Non-pigmented ciliary epithelial cell (primary cell): ENCODE data around the gene CCDC106.

ENCODE experiments used
- DNase-seq: peaks from one replicate; pipeline ENCODE4 v3.0.0-alpha.2; 2010; ENCODE audit warnings: low read depth

CCDC106 gene

DNA sequence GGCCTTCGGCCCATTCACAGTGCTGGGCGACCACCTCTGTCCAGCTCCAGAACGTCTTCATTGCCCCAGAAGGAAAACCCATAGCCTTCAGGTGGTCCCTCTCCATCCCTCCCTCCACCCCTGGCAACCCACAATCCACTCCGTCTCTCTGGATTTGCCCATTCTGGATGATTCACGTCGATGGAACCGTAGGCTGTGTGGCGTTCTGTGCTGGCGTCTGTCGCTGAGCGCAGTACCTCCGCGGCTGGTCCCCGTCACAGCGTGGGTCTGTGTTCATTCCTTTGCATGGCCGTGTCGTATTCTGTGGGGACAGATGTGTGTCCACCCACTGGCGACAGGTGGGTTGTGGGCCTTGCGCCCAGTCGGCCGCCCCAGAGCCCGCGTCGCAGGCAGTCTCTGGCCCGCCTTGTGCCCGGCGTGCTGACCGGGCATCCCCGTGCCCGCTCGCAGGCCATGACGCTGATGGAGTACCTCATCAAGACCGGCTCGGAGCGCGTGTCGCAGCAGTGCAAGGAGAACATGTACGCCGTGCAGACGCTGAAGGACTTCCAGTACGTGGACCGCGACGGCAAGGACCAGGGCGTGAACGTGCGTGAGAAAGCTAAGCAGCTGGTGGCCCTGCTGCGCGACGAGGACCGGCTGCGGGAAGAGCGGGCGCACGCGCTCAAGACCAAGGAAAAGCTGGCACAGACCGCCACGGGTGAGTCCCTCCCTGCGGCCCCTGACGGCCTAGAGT, 37.1 kb downstream of the CCDC106 start:
- no peak for DNase-seq

DNA sequence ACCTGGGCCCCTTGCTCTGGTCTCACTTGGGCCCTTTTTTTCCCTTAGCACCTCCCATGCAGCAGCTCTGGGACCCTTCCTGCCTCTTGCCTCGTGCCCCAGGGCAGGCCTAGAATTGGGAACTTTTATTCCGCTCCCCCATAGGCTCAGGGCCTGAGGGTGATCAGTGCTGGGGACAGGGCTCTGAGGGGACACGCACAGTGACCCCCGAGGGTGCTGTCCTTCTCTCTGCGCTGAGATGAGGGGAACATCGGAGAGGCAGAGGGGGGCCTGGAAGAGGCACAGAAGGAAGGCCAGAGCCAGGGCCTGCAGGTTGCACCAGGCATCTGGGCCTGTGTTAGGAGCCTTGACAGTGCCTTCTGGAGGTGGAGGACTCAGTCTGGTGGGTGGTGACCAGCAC, 37.8 kb downstream of the CCDC106 start:
- DNase-seq: no peak

DNA sequence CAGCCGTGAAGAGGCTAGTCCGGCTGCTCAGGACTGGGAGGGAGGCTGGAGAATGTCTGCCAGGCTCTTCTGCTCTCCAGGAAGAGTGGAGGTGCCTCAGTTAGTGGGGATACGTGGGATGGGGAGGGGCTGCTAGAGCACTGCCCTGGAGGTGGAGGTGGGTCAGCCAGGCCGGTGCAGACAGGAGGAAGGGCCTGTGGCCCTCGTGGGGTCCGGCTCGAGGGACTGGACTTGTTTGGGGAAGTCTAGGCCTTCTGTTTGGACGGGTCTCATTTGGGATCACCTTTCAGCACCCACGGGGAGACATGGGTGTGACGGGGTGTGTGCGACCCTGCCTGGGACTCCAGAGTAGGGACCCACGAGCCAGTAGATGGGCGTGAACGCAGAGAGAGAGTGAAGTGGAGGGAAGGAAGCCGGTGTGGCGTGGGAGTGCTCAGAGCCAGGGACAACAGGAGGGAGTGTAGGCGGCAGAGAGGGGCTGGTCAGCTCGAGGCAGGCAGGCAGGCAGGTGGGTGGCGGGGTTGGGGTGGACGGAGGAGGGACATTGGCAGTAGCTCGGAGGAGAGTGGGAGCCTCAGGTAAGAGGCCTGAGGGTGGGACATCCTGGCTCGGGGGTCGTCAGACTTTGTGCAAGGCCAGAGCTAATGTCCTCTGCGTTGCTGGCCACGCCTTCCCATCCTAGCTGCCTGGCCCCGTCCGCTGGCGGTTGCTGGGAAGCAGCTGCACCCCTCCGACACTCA, 38.5 kb downstream of the CCDC106 start:
- no peak for DNase-seq

DNA sequence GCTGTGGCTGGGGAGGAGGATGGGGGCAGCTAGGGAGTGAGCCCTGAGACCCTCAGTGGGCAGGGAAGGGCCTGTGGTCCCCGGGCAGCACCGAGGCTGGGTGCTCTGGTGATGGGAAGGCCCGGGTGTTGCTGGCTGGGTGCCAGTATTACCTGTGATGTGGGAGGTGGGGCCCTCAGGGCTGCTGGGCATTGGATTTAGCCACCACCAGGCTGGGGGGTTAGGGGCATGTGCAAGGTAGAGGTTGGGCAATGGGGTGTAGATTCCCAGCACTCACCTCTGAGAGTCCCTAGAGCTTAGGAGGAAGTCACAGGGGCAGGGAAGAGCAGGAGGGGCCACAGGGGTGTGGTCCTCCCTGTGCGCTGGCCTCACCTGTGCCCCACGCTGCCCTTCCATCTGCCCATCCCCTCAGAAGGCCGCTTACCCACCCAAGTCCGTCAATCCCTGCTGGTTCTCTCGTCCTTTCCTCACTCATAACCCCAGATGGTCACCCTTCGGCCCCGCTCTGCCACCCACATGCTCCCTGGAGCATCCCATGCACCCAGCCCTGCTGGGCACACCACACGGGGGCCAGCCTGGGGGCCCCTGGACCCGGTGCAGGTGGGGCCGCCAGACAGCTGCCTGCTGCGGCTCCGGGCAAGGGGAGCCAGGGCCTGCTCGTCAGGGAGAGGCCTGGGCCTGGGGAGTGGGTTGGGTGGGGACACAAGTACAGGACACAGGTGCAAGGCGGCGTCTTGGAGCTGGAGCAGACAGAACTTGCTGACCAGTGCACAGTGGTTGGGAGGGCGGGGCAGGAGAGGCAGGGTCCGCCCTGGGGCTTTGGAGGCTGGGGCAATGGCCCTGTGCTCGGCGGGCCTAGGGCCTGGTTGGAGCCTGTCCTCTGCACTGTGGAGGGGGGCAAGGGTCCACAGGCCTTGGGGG, 39.5 kb downstream of the CCDC106 start:
- no peak for DNase-seq

DNA sequence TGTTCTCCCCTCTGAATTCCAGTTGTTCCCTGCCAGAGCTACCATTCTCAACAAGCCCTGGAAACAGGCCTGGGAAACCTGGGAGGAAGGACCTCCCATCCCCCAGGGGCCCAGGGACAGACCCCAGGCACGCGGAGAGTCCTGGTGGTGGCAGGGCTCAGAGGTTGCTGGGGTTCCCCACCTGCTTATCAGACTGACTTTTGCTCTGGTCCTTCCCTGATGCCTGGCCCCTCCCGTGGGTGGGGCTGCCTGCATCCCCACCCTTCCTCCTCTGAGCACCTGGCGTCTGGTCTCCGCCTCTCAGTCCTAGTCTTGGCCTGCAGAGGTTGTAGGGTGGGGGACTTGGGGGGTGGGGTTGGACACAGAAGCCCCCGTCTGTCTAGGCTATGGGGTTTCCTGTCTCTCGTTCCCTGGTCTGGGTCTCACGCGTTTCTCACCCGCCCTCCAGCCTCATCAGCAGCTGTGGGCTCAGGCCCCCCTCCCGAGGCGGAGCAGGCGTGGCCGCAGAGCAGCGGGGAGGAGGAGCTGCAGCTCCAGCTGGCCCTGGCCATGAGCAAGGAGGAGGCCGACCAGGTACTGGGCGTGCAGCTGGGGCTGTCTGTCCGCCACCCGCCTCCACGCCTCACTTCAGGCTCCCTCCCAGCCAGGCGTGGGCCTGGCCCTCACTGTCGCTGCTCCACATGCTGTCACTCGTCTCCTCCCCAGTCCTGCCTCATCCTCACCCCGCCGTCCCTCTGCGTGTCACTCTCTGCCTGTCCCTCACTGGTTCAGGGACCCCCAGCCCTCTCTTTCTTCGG, 40.6 kb downstream of the CCDC106 start:
- DNase-seq: no peak

DNA sequence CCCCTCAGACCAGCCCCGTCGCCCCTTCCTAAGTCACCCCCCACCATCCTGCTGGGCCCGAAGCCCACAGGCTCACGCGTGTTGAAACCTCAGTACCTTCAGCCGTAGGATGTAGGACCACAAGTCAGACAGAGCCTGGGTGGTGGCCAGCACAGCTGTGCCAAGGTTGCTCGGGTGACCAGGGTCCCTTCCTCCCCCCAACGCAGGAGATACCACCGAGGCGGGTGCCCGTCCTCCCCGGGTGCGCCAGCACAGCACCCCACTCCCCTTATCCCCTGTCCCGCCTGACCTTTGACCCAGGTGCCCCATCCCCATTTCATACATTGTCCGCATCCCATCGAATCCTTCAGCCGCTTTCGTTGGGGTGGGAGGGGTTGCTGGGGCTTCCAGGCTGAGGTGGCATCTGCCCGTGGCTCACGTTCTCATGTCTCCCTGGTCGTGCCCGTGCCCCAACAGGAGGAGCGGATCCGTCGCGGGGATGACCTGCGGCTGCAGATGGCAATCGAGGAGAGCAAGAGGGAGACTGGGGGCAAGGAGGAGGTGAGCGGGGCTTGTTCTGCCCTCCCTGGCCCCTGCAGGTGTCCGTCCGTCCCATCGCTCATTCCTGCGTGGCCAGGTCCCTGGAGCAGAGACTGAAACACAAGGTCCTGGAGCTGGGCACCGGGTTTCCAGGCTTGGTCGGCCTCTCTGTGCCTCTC, 41.5 kb downstream of the CCDC106 start:
- no peak for DNase-seq

DNA sequence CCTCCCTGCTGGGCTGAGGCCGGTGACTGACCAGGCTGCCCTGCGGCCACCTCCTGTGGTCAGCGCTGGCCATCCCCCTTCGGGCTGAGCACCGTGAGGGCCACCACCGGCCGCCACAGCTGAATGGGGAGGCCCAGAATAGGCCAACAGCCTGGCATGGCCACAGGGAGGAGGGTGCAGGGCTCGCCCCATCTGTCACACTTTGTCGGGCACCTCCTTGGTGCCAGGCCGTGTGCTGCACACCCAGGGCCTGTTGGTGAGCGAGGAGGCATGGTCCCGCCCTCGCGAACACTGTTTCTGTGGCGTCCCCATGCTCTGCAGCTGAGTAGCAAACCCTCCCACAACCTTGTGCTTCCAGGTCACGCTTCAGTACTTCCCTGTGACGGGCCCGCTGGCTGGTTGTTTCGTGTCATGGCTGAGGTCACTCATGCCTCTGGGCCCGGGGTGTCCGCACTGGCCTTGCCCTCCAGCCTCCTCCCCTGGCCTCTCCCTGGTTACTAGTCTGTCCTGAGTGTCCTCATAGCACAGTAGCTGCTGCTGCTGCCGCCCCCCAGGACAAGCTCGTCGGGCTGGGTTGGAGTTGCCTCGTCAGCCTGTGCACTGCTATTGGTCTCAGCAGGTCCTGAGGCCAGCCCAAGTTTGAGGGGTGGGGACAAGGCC, 42.2 kb downstream of the CCDC106 start:
- DNase-seq: no peak

DNA sequence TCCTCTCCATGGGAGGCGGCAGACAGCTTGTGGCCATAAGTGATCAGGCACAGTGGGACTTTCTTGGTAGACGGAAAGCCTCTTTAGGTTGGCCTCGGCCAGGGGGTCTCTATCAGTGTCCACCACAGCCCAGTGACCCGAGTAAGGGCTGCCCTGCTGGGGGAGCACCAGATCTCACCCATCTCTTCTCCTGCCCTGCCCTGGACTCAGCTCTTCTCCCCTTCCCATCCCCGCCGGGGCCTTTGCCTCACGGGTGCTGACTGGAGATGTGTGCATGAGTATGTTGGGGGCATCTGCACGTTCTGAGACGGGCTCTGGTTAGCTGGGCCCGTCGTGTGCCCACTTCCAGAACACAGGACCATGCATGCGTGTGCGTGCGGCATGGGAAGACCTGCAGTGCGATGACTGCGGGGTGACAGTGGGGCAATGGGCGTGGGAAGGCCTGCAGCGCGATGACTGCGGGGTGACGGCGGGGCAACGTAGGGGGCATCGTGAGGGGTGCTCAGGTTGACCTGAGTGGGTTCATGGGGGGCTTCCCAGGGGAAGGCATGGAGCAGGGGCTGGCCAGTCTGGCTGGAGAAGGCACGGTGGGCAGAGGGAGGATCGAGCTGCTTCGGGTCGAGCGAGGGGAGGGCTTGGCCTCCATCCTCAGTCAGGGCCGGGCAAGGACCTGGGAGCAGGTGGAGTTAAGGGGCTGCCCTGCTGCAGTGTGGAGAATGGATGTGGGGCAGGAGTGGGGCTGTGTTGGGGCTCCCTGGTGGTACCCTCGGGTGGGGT, 42.9 kb downstream of the CCDC106 start:
- no peak for DNase-seq

DNA sequence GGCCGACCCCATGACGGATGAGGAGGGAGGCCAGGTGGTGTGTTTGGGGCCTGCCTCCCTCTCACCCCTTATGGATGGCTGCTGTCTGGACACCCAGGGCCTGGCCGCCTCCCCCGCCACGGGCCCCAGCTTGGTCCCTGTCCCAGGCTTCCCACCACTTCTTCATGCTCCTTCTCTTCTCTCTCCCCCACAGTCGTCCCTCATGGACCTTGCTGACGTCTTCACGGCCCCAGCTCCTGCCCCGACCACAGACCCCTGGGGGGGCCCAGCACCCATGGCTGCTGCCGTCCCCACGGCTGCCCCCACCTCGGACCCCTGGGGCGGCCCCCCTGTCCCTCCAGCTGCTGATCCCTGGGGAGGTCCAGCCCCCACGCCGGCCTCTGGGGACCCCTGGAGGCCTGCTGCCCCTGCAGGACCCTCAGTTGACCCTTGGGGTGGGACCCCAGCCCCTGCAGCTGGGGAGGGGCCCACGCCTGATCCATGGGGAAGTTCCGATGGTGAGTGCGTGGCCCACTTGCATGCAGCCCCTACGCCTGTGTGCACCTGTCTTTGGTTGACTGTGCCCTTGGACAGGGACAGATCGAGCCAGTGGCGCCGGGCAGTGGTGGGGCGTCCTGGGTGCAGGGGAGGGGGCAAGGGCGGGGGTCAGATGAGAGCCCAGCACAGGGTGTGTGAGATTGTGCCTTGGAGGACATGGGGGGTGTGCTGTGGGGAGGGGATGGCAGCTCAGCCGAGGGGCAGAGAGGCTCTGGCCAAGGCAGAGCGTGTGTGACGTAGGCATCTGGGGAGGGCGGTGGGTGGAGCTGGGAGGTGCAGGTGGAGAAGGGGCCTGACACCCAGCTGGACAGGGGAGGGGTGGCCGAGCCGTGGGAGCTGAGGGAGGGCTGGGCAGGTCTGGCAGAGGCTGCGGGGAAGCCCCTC, 43.8 kb downstream of the CCDC106 start:
- no peak for DNase-seq

DNA sequence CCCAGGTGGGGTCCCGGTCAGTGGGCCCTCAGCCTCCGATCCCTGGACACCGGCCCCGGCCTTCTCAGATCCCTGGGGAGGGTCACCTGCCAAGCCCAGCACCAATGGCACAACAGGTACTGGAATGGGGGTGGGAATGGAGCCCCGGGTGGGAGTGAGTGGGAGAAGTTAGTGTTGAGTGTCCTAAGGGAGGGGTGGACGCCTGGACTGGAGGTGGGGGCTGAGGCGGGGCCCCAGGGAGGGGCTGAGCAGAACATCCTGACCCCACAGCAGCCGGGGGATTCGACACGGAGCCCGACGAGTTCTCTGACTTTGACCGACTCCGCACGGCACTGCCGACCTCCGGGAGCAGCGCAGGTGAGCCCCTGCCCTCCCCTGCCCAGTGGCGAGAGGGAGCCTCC, 44.7 kb downstream of the CCDC106 start:
- DNase-seq: no peak

DNA sequence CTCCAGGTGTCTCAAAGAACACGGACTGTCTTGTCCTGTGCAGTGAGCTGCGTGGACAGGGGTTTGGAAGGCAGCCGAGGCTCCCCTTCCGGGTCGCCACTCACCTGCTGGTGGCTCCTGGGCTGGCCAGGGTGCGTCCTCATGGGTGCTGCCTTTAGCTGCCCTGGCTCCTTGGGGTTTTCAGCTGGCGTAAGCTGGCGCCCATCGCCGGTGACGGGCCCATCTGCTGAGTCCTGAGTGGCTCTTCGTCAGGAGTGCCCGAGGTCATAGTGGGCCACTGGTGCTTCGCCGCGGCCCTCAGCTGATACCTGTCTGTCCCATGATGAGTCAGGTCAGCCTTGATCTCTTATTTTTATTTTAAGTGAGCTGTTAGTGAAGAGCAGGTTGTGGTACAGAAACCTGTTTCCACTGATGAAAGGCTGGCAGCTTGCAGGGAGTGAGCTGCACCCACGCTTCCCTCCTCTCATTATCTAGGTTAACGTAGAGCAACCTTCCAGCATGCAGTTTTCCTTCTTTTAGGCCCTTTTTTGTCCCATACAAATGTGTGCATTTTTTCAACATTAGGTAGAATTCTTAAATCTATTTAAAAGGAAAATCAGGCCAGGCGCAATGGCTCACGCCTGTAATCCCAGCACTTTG, 45.4 kb downstream of the CCDC106 start:
- no peak for DNase-seq

DNA sequence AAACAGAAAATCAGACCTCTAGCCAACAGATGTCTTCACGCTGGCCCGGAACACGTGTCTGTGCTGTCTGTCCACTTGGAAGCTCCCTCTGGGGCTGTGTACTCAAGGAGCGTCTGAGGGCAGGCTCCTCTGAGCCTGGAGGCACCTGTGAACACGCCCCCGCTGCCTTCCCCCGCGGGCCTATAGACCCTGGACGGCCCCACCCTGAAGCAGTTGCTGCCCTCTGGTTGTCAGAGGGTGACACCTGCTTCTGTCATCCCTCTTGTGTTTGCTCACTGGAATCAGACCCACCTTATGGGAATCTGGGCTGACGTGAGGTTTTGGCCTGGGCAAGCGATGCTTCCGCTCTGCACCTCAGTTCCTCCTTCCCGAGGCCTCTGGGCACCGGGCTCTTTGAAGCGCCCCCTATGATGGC, 46.2 kb downstream of the CCDC106 start:
- no peak for DNase-seq

DNA sequence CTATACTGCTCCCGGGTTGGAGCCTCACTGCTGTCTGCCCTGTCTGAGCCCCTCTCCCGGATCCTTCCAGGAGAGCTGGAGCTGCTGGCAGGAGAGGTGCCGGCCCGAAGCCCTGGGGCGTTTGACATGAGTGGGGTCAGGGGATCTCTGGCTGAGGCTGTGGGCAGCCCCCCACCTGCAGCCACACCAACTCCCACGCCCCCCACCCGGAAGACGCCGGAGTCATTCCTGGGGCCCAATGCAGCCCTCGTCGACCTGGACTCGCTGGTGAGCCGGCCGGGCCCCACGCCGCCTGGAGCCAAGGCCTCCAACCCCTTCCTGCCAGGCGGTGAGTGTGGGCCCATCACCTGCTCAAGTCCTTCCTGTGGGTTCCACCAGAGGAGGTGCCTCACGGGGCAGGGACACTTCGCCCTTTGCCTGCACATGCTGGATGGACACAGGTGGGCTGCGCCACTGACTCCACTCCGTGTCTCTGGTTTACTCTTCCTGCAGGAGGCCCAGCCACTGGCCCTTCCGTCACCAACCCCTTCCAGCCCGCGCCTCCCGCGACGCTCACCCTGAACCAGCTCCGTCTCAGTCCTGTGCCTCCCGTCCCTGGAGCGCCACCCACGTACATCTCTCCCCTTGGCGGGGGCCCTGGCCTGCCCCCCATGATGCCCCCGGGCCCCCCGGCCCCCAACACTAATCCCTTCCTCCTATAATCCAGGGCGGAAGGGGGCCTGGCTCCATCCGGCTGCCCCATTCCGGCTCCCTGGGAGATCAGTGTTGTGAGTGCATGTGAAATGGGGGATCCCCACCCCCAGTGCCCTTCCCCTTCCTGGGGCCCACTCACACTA, 46.9 kb downstream of the CCDC106 start:
- DNase-seq: no peak

DNA sequence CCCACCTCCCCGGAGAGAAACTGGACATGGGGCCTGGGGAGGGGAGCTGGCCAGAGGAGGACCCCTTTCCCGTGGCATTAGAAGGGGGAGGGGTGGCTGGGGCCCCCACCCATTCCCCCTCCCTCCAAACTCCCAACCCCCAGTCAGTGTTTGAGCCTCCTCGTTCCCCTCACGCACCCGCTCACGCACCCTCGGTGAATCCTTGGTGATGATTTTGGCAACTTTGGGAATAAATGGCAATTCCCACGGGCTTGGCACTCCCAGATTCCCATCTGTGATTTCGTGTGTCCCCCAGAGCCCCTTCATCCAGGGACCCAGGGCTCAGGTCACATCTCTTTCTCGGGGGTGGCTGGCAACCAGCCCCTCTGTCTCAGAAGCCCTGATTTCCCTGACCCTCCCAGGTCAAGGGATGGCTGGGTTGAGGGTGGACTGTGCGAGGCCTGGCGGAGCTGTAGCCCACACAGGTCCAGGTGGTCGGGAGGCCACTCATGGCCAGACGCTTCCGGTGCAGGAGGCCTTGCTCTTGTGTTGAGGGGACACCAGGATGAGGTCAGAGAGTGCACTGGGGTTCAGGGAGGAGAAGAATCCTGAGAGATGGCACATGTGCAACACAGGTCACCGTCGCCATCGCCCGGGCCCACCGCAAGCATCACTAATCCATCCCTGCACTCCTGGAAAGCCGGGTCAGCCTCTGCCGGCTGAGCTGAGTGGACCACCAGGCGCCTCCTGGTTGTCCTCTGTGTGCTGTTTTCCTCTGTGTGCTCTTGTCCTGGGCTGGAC, 47.7 kb downstream of the CCDC106 start:
- no peak for DNase-seq

DNA sequence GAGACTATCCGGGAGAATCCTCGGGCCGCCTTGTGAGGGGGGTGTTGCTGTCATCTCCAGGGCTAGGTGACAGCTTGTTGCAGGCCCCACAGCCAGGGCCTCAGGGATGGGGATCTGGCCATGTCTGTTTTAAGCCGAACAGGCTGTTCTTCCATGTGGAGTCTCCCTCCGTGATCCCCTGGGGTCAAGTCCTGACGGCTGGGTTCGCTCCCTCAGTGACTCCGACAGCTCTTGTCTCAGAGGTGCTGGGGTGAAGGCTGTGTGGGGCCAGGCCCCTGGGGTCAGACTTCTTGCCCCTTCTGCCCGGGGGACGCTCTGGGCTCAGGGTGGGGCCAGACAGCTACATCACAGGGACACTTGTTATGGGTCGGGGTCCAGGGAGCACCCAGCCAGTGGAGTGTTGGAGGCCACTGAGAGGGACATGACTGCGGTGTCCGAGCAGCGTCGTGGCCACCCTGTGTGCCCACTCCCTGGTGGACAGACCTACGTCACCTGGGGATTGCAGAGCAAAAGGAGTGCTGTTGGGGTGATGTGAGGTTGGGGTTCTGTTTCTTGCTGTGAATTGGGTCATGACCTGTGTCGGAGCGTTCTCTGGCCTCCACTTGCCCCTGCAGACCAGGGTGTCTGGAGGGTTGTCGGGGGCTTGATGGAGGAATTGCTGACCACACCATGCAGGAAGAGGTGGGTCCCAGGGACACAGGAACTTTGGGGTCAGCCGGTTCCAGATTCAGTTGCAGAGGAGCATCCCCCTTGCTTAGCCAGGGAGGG, 48.5 kb downstream of the CCDC106 start:
- no peak for DNase-seq

DNA sequence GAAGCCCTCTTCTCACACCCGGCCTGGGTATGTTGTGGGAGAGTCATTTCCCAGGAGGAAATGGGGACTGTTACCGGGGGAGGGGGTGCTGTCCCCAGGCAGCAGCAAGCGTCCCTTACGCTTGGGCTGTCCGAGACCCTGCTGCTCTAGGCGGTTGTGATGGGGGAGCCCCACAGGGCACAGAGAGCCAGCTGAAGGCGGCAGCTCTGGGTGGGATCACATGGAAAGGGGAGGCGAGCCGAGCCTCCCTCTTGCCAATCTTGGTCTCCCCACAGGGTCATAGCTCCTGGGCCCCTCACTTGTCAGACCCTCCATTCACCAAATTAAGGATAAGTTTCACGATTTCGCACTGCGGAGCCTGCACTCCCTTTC, 49.0 kb downstream of the CCDC106 start:
- DNase-seq: no peak
